ENCODE results near the gene GGACT. TPM values are rescaled to one million over a fixed set of nuclear protein-coding genes. Genes with fewer than 3 reads are reported as not detected.
A peak's percentile ranks its signal among the peaks of the same experiment; 100 is the strongest.

The GGACT gene
- total RNA-seq, 1 donor from 2014 or later = 4.7 TPM

GRCh38 chr13:100534147-100534843 lies 54.3 kb downstream of the GGACT start:
- TF ChIP-seq CTCF (IDR thresholded peaks at IDR 0.05) (no peak), POLR2A (IDR thresholded peaks at IDR 0.05) (no peak), POLR2AphosphoS5 (IDR thresholded peaks at IDR 0.05; ENCODE audit: insufficient read depth in 1 of 2, low read depth in 1 of 2) (no peak)
- intact Hi-C loops (cut with DNase I) = no loop called here
- no peaks in the 10 kb centered on the region for H3K27me3 ChIP-seq
- no peak overlapping the region for H3K27ac ChIP-seq
- peak in 1 of 2 donors; percentile 88 for DNase-seq (ENCODE audit: extremely low spot score in 2 of 2)
- peaks cover 9% of the 10 kb centered on the region for H3K4me1 ChIP-seq
- no peaks in the 10 kb centered on the region for H3K36me3 ChIP-seq
- no peaks in the 10 kb centered on the region for H3K9me3 ChIP-seq
- no peak overlapping the region for H3K4me3 ChIP-seq

GRCh38 chr13:100533588-100534041 lies 55.0 kb downstream of the GGACT start:
- H3K4me3 ChIP-seq = no peak overlapping the region
- no peak for TF ChIP-seq POLR2AphosphoS5 (IDR thresholded peaks at IDR 0.05; ENCODE audit: insufficient read depth in 1 of 2, low read depth in 1 of 2)
- H3K27ac ChIP-seq = no peak overlapping the region
- peak; percentile 49 to 54 for DNase-seq (ENCODE audit: extremely low spot score in 2 of 2)
- no peaks in the 10 kb centered on the region for H3K9me3 ChIP-seq
- intact Hi-C loops (cut with DNase I) = no loop called here
- no peaks in the 10 kb centered on the region for H3K27me3 ChIP-seq
- no peaks in the 10 kb centered on the region for H3K36me3 ChIP-seq
- H3K4me1 ChIP-seq = peaks cover 9% of the 10 kb centered on the region

GRCh38 chr13:100532836-100533435 lies 55.7 kb downstream of the GGACT start:
- no peaks in the 10 kb centered on the region for H3K9me3 ChIP-seq
- H3K27ac ChIP-seq = no peak overlapping the region
- peak; percentile 76 to 95 for DNase-seq (ENCODE audit: extremely low spot score in 2 of 2)
- TF ChIP-seq POLR2AphosphoS5 (IDR thresholded peaks at IDR 0.05; ENCODE audit: insufficient read depth in 1 of 2, low read depth in 1 of 2) (no peak), POLR2A (IDR thresholded peaks at IDR 0.05) (no peak), CTCF (IDR thresholded peaks at IDR 0.05) (no peak)
- no peaks in the 10 kb centered on the region for H3K27me3 ChIP-seq
- peaks cover 9% of the 10 kb centered on the region for H3K4me1 ChIP-seq
- intact Hi-C loops (cut with DNase I) = no loop called here
- no peaks in the 10 kb centered on the region for H3K36me3 ChIP-seq
- no peak overlapping the region for H3K4me3 ChIP-seq

GRCh38 chr13:100532090-100532766 lies 56.4 kb downstream of the GGACT start:
- intact Hi-C loops (cut with DNase I) = no loop called here
- H3K36me3 ChIP-seq = no peaks in the 10 kb centered on the region
- peaks cover 9% of the 10 kb centered on the region for H3K4me1 ChIP-seq
- H3K9me3 ChIP-seq = no peaks in the 10 kb centered on the region
- peak in 1 of 2 donors; percentile 72 for DNase-seq (ENCODE audit: extremely low spot score in 2 of 2)
- no peak for TF ChIP-seq POLR2A (IDR thresholded peaks at IDR 0.05)
- H3K4me3 ChIP-seq = no peak overlapping the region
- no peaks in the 10 kb centered on the region for H3K27me3 ChIP-seq
- H3K27ac ChIP-seq = no peak overlapping the region

- Histone ChIP-seq H3K9me3 (no peaks in the 10 kb centered on the region), H3K4me3 (no peak overlapping the region), H3K4me1 (peaks cover 9% of the 10 kb centered on the region), H3K27me3 (no peaks in the 10 kb centered on the region), H3K36me3 (no peaks in the 10 kb centered on the region), H3K27ac (peak overlapping the region; percentile 63)
- DNase-seq (ENCODE audit: extremely low spot score in 2 of 2) = no peak
- TF ChIP-seq POLR2A (IDR thresholded peaks at IDR 0.05) (no peak), CTCF (IDR thresholded peaks at IDR 0.05) (no peak), POLR2AphosphoS5 (IDR thresholded peaks at IDR 0.05; ENCODE audit: insufficient read depth in 1 of 2, low read depth in 1 of 2) (peak in 1 of 2 donors; percentile 80)
- intact Hi-C loops (cut with DNase I) = no loop called here
These were observed 57.8 kb downstream of the GGACT start for GRCh38 chr13:100530671-100531213.

Measured in vagina (tissue), 2 donors.